Peyer's patch (tissue), 4 donors: ENCODE measurements around the gene PDE4D. TPM values are rescaled to one million over a fixed set of nuclear protein-coding genes. Genes with fewer than 3 reads are reported as not detected.

Experiments
- DNase-seq, 3 donors: peaks; one replicate each; pipeline ENCODE4 v3.0.0-alpha.2; 2017 to 2019
- H3K27ac ChIP-seq, 4 donors: fragments of 200-600 bp; sonication (generic); one replicate each; pipeline ENCODE4 v1.5.1; 2016 to 2019
- H3K27me3 ChIP-seq, 2 donors: fragments of 200-600 bp; sonication (generic); one replicate each; pipeline ENCODE4 v1.5.1; 2019
- H3K36me3 ChIP-seq, 3 donors: fragments of 200-600 bp; sonication (generic); one replicate each; pipeline ENCODE4 v1.5.1; 2016 to 2019
- H3K4me1 ChIP-seq, 4 donors: fragments of 200-600 bp; sonication (generic); one replicate each; pipeline ENCODE4 v1.5.1; 2016 to 2019
- H3K4me3 ChIP-seq, 4 donors: fragments of 200-600 bp; sonication (generic); 1 replicate in 3 of 4; 2 replicates in 1 of 4; pipeline ENCODE4 v1.5.1; 2016 to 2019; ENCODE audit warnings: mild to moderate bottlenecking in 1 of 4
- H3K9me3 ChIP-seq, 4 donors: fragments of 200-600 bp; sonication (generic); one replicate each; pipeline ENCODE4 v1.5.1; 2016 to 2019; ENCODE audit warnings: mild to moderate bottlenecking in 1 of 4
- POLR2A ChIP-seq, 2 donors: fragments of 450-650 bp; IDR thresholded peaks; one replicate each; pipeline ENCODE4 v1.5.1; 2017; ENCODE audit warnings: antibody characterized with exemption in 2 of 2, mild to moderate bottlenecking in 2 of 2, moderate library complexity in 2 of 2
- total RNA-seq, 4 donors: library from RNA; depleted of rRNA; stranded (reverse); fragments of >200 nt; gene quantifications; one replicate each; pipeline ENCODE4 v1.1.0, GENCODE V29; 2016
- TF ChIP-seq, protein P1 (sequence below), 6 experiments: fragments of 450-650 bp in 4 of 6; fragments of 200-600 bp in 2 of 6; sonication (generic) in 1 of 6; IDR thresholded peaks; one replicate each; pipeline ENCODE4 v1.5.1; 2017 to 2019; ENCODE audit warnings: antibody characterized with exemption in 6 of 6, mild to moderate bottlenecking in 3 of 6, moderate library complexity in 1 of 6

PDE4D gene
- total RNA-seq, 4 donors from 2014 or later: 19.8 to 89.1 (median 43.9) TPM

DNA sequence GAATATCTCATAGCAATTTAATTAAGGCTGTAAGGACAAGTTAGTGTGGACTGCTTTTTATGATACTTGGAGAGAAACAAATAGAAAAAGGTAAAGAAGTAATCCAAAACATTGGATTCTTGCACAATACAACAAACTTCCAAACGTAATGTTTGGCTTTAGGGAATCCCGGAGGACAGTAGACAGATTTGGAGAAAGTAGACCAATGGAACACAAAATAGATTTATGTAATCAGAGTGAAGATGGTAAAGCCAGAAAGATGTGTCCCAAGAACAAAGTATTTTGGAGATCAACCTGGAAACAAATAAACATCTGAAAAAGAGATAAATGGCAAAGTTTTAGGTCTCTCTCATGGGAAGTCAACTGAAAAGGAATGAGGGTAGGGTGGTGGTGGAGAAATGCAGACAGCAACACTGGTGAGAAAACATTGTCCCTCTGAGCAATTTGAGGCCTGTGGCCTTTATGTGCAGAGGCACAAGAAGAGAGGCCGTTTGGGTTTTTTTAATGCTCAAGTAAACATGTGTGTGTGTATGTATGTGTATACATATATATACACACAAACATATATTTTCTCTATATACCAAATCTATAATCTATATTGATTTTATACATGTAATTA lies 620.6 kb downstream of the PDE4D start:
- H3K4me1 ChIP-seq: peaks cover 0 to 7% (median 0%) of the 10 kb centered on the region in 4 donors
- DNase-seq: no peak
- peak overlapping the region in 2 of 4 donors; percentile 6 to 53 for H3K4me3 ChIP-seq
- no peaks in the 10 kb centered on the region for H3K36me3 ChIP-seq
- H3K27ac ChIP-seq: peak overlapping the region in 2 of 4 donors; percentile 11 to 30
- no peak for TF ChIP-seq POLR2A (IDR thresholded peaks at IDR 0.05)
- TF ChIP-seq, protein P1, sequence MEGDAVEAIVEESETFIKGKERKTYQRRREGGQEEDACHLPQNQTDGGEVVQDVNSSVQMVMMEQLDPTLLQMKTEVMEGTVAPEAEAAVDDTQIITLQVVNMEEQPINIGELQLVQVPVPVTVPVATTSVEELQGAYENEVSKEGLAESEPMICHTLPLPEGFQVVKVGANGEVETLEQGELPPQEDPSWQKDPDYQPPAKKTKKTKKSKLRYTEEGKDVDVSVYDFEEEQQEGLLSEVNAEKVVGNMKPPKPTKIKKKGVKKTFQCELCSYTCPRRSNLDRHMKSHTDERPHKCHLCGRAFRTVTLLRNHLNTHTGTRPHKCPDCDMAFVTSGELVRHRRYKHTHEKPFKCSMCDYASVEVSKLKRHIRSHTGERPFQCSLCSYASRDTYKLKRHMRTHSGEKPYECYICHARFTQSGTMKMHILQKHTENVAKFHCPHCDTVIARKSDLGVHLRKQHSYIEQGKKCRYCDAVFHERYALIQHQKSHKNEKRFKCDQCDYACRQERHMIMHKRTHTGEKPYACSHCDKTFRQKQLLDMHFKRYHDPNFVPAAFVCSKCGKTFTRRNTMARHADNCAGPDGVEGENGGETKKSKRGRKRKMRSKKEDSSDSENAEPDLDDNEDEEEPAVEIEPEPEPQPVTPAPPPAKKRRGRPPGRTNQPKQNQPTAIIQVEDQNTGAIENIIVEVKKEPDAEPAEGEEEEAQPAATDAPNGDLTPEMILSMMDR (IDR thresholded peaks at IDR 0.05): no peak
- H3K9me3 ChIP-seq: no peaks in the 10 kb centered on the region
- no peaks in the 10 kb centered on the region for H3K27me3 ChIP-seq

DNA sequence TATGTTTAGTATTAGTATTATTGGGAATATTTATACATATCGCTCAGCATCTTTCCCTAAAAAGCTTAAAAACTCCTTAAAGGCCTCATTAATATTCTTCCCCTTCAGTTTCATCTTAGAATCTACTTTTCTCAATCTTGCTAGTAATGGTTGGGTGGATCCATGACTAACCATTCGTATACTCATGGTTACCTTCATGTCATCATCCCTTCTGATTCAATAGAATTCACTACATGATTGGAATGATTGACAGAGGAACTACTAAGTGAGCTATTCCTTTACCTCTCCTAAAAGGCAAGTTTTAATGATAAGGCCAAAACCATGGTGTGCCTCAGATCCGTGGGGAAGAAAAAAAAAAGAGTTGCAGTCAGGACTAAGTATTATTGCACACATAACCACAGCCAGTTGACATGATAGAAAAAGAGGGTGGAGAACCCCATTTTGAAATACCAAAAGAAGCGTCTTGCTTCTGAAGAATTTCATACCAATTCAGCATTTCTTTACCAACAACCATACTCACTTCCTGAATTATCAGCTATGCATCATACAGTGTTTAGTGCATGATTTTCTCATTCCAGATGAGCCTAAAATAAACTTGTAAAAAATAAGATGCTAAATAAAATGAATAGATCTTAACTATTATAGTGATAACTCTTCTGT lies 624.6 kb downstream of the PDE4D start:
- no peak overlapping the region for H3K27ac ChIP-seq
- no peaks in the 10 kb centered on the region for H3K36me3 ChIP-seq
- H3K4me3 ChIP-seq: no peak overlapping the region
- H3K27me3 ChIP-seq: no peaks in the 10 kb centered on the region
- DNase-seq: no peak
- H3K4me1 ChIP-seq: peaks cover 0 to 18% (median 0%) of the 10 kb centered on the region in 4 donors
- H3K9me3 ChIP-seq: no peaks in the 10 kb centered on the region
- TF ChIP-seq POLR2A (IDR thresholded peaks at IDR 0.05): no peak
- TF ChIP-seq, protein P1 (IDR thresholded peaks at IDR 0.05): no peak

DNA sequence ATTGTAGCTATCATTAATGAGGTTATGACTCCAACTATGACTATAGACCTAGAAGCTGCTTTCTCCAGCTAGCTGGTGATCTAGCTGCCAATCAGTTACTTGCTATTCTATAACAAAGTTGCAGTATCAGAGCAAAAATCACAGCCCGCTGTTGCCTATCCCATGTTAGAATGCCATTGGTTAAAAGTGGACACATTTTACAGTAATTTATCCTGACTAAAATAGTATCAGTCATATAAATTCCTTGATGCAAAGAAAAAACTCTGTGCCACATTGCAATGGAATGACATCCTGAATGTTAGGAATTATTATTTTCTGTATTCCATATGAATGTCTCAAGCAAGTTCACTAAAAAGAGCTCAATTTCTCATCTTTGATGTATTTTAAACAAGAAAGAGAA lies 626.5 kb downstream of the PDE4D start:
- no peak overlapping the region for H3K27ac ChIP-seq
- H3K36me3 ChIP-seq: no peaks in the 10 kb centered on the region
- no peak for TF ChIP-seq POLR2A (IDR thresholded peaks at IDR 0.05)
- TF ChIP-seq, protein P1 (IDR thresholded peaks at IDR 0.05): no peak
- peaks cover 0 to 18% (median 0%) of the 10 kb centered on the region in 4 donors for H3K4me1 ChIP-seq
- no peak overlapping the region for H3K4me3 ChIP-seq
- no peak for DNase-seq
- H3K9me3 ChIP-seq: no peaks in the 10 kb centered on the region
- H3K27me3 ChIP-seq: no peaks in the 10 kb centered on the region

DNA sequence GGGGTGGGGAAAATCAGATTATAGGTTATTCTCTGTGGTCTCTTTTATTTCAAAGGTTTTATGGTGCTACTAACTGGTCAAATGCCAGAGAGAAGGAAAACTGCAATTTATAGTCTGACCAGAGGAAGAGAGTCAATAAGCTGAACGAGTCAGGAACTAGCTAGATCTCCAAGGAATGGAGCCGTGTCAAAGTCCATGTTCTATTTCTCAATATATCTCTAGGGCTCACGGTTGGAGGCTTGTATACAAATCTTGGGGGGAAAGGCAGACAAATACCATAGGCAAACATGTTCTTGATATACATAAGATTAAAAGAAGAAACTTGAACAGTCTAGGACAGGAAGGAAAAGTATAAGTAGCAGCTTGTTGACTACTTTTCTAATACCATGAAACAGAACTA lies 627.1 kb downstream of the PDE4D start:
- Histone ChIP-seq H3K9me3 (no peaks in the 10 kb centered on the region), H3K27me3 (no peaks in the 10 kb centered on the region), H3K4me1 (peaks cover 0 to 18% (median 0%) of the 10 kb centered on the region in 4 donors), H3K4me3 (no peak overlapping the region), H3K27ac (peak overlapping the region in 1 of 4 donors; percentile 8), H3K36me3 (no peaks in the 10 kb centered on the region)
- no peak for DNase-seq
- TF ChIP-seq, protein P1 (IDR thresholded peaks at IDR 0.05): peak in 3 of 6 experiments; percentile 29 to 35 (median 32)
- TF ChIP-seq POLR2A (IDR thresholded peaks at IDR 0.05): no peak

DNA sequence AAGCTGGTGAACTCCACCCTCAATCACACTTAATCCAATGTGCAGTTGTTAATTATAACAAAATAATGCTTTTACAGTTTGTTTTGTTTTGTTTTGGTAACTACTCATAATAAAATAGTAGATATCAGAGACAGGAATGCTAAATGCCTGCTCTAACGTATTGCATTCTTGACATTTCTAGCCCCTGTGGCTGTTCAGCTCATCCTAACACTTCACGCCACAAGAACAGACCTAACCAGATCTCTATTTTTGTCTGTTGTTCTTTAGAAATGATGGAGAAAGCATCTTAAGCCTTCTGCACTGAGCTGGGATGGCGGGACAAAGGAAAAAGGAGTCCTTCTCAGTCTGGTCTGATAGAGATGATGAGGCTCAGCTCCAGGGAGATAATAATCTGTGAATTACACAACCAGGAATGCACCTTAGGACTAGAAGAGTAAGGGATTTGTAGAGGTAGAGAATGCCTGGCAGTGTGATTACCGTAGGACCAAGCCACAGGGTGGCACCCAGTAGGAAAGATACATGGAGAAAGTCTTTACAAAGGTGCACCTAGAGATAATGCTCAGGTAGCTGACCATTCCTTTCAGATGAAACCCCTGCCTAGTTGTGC lies 628.8 kb downstream of the PDE4D start:
- H3K4me1 ChIP-seq: peaks cover 0 to 18% (median 0%) of the 10 kb centered on the region in 4 donors

More for the DNA sequence above, 628.8 kb downstream of the PDE4D start:
- Histone ChIP-seq H3K9me3 (no peaks in the 10 kb centered on the region), H3K27me3 (no peaks in the 10 kb centered on the region), H3K36me3 (no peaks in the 10 kb centered on the region), H3K27ac (peak overlapping the region in 3 of 4 donors; percentile 6 to 16 (median 14)), H3K4me3 (no peak overlapping the region)
- DNase-seq: no peak
- TF ChIP-seq, protein P1 (IDR thresholded peaks at IDR 0.05): no peak
- no peak for TF ChIP-seq POLR2A (IDR thresholded peaks at IDR 0.05)
